OCI-LY1 (cell line): ENCODE measurements around the gene ZBTB42.

Source experiments
- EZH2 ChIP-seq: fragments of 200-600 bp; sonication (generic), shearing (Covaris generic); IDR thresholded peaks from 2 replicates; pipeline ENCODE4 v1.8.0; 2017; ENCODE audit warnings: borderline replicate concordance, mixed run types, mild to moderate bottlenecking, antibody characterized with exemption, low read length, moderate library complexity, mixed read lengths
- TF ChIP-seq, protein P1 (sequence below): fragments of 200-600 bp; sonication (generic), shearing (Covaris generic); IDR thresholded peaks from 2 replicates; pipeline ENCODE4 v1.5.1; 2017; ENCODE audit warnings: mild to moderate bottlenecking, antibody characterized with exemption, low read length, moderate library complexity, mixed read lengths

DNA sequence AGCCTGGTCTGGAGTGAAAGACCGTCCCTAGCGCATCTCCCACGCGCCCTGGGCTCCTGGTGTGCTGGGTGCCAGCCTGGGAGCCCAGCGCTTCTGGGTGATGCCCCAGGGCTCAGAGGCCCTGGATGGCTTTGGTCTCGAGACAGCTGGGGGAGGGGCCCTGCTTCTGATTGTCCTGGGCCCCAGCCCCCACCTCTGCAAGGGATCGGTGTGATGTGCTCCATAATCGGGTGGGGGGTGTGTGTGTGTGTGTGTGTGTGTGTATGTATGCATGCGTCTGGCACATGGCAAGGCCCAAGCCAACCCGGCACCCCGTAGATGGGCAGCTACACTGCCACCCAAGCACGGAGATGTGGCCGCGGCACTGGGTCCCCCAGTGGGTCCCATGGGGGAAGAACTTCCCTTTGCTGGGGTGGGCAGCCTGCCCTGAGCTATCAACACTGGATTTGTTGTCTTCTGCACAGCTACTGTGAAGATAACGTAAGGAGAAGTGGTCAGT is 3.1 kb downstream of the ZBTB42 start:
- TF ChIP-seq, protein P1, sequence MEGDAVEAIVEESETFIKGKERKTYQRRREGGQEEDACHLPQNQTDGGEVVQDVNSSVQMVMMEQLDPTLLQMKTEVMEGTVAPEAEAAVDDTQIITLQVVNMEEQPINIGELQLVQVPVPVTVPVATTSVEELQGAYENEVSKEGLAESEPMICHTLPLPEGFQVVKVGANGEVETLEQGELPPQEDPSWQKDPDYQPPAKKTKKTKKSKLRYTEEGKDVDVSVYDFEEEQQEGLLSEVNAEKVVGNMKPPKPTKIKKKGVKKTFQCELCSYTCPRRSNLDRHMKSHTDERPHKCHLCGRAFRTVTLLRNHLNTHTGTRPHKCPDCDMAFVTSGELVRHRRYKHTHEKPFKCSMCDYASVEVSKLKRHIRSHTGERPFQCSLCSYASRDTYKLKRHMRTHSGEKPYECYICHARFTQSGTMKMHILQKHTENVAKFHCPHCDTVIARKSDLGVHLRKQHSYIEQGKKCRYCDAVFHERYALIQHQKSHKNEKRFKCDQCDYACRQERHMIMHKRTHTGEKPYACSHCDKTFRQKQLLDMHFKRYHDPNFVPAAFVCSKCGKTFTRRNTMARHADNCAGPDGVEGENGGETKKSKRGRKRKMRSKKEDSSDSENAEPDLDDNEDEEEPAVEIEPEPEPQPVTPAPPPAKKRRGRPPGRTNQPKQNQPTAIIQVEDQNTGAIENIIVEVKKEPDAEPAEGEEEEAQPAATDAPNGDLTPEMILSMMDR, result no peak
- TF ChIP-seq EZH2, result no peak
